HEK293 (cell line): Measurements from ENCODE around the gene CRMP1.
A peak's percentile ranks its signal among the peaks of the same experiment; 100 is the strongest.

Experiments
- CTCF ChIA-PET: fragments of 350-600 bp; formaldehyde crosslinking; extraction: SDS; loops from one replicate; lab custom pipeline; 2021; ENCODE audit warnings: antibody characterized with exemption; lab: Yijun Ruan, JAX
- POLR2A ChIA-PET: fragments of 300-600 bp; formaldehyde crosslinking; extraction: SDS; loops from one replicate; lab custom pipeline; 2020; ENCODE audit warnings: antibody characterized with exemption, inconsistent platforms; lab: Yijun Ruan, JAX
- H3K27ac ChIP-seq: fragments of 200-500 bp; sonication (Bioruptor generic); 2 replicates; pipeline ENCODE4 v1.5.1; 2014; ENCODE audit warnings: low read depth, low read length, control low read depth, inconsistent platforms; ENCODE audit errors: extremely low read depth
- H3K36me3 ChIP-seq, 2 experiments: fragments of 200-500 bp in 1 of 2; sonication (Bioruptor generic) in 1 of 2; 1 replicate in 1 of 2; 2 replicates in 1 of 2; pipeline ENCODE4 v1.5.1; 2014 to 2017; ENCODE audit warnings: inconsistent platforms in 2 of 2, low read length in 2 of 2; ENCODE audit not compliant: control insufficient read depth in 2 of 2, insufficient read depth in 1 of 2
- H3K4me1 ChIP-seq: fragments of 200-500 bp; sonication (Bioruptor generic); 2 replicates; pipeline ENCODE4 v1.5.1; 2014; ENCODE audit warnings: mild to moderate bottlenecking, low read length, inconsistent platforms; ENCODE audit not compliant: control insufficient read depth, insufficient read depth
- H3K4me3 ChIP-seq: 2 replicates; pipeline ENCODE4 v1.5.1; 2011; ENCODE audit warnings: low read depth, mild to moderate bottlenecking, control low read depth, low read length, moderate library complexity
- H3K9me3 ChIP-seq: fragments of 200-500 bp; sonication (Bioruptor generic); 2 replicates; pipeline ENCODE4 v1.5.1; 2014; ENCODE audit warnings: low read depth, low read length, inconsistent platforms; ENCODE audit not compliant: control insufficient read depth, insufficient read depth
- OSR2 ChIP-seq: fragments of 450-650 bp; formaldehyde crosslinking; IDR thresholded peaks from 2 replicates; pipeline ENCODE4 v1.5.1; 2016; ENCODE audit warnings: missing biosample characterization, missing genetic modification characterization
- PBX3 ChIP-seq: sonication (generic); formaldehyde crosslinking; IDR thresholded peaks from 2 replicates; pipeline ENCODE4 v1.8.1; 2022; ENCODE audit warnings: mild to moderate bottlenecking, moderate library complexity, missing genetic modification reagents
- SALL2 ChIP-seq: fragments of 450-650 bp; formaldehyde crosslinking; IDR thresholded peaks from 2 replicates; pipeline ENCODE4 v1.5.0; 2017; ENCODE audit warnings: missing biosample characterization, mild to moderate bottlenecking, missing genetic modification characterization, borderline replicate concordance
- SCRT2 ChIP-seq: fragments of 450-650 bp; formaldehyde crosslinking; IDR thresholded peaks from 2 replicates; pipeline ENCODE4 v1.5.1; 2016; ENCODE audit warnings: missing biosample characterization, missing genetic modification characterization
- SETDB1 ChIP-seq: IDR thresholded peaks from one replicate; pipeline ENCODE4 v1.6.1; 2017; ENCODE audit warnings: mild to moderate bottlenecking, low read length, moderate library complexity, mixed read lengths; ENCODE audit not compliant: insufficient read length
- TSHZ1 ChIP-seq: fragments of 450-650 bp; formaldehyde crosslinking; IDR thresholded peaks from 2 replicates; pipeline ENCODE4 v1.5.1; 2016; ENCODE audit warnings: missing biosample characterization, missing genetic modification characterization, borderline replicate concordance
- ZBTB1 ChIP-seq: fragments of 450-650 bp; formaldehyde crosslinking; IDR thresholded peaks from 2 replicates; pipeline ENCODE4 v1.5.1; 2016; ENCODE audit warnings: missing biosample characterization, missing genetic modification characterization
- ZFP37 ChIP-seq: fragments of 450-650 bp; formaldehyde crosslinking; IDR thresholded peaks from 2 replicates; pipeline ENCODE4 v1.5.1; 2016; ENCODE audit warnings: missing biosample characterization, missing genetic modification characterization
- ZIC2 ChIP-seq: fragments of 450-650 bp; formaldehyde crosslinking; IDR thresholded peaks from 2 replicates; pipeline ENCODE4 v1.5.1; 2016; ENCODE audit warnings: missing biosample characterization, missing genetic modification characterization
- ZNF112 ChIP-seq: fragments of 450-650 bp; formaldehyde crosslinking; IDR thresholded peaks from 2 replicates; pipeline ENCODE4 v1.5.0; 2017; ENCODE audit warnings: missing biosample characterization, missing genetic modification characterization
- ZNF133 ChIP-seq: fragments of 450-650 bp; formaldehyde crosslinking; IDR thresholded peaks from 2 replicates; pipeline ENCODE4 v1.5.1; 2016; ENCODE audit warnings: missing biosample characterization, missing genetic modification characterization
- ZNF16 ChIP-seq: fragments of 450-650 bp; formaldehyde crosslinking; IDR thresholded peaks from 2 replicates; pipeline ENCODE4 v1.5.1; 2016; ENCODE audit warnings: low read depth, missing biosample characterization, missing genetic modification characterization
- ZNF239 ChIP-seq: fragments of 450-650 bp; formaldehyde crosslinking; IDR thresholded peaks from 2 replicates; pipeline ENCODE4 v1.5.1; 2016; ENCODE audit warnings: missing biosample characterization, missing genetic modification characterization
- ZNF274 ChIP-seq, 2 experiments: fragments of 200-500 bp in 1 of 2; fragments of 450-650 bp in 1 of 2; sonication (Bioruptor generic) in 1 of 2; formaldehyde crosslinking in 1 of 2; IDR thresholded peaks; 2 replicates each; pipeline versions ENCODE4 v1.5.1 to v1.6.1; 2014 to 2016; ENCODE audit warnings: borderline replicate concordance in 1 of 2, inconsistent platforms in 1 of 2, low read length in 1 of 2, missing biosample characterization in 1 of 2, missing genetic modification characterization in 1 of 2
- ZNF280D ChIP-seq: fragments of 450-650 bp; formaldehyde crosslinking; IDR thresholded peaks from 2 replicates; pipeline ENCODE4 v1.5.1; 2016; ENCODE audit warnings: missing biosample characterization, missing genetic modification characterization
- ZNF404 ChIP-seq: fragments of 450-650 bp; formaldehyde crosslinking; IDR thresholded peaks from 2 replicates; pipeline ENCODE4 v1.5.1; 2017; ENCODE audit warnings: missing biosample characterization, missing genetic modification characterization
- ZNF558 ChIP-seq: fragments of 450-650 bp; formaldehyde crosslinking; IDR thresholded peaks from 2 replicates; pipeline ENCODE4 v1.5.1; 2016; ENCODE audit warnings: missing biosample characterization, missing genetic modification characterization
- ZNF610 ChIP-seq: fragments of 450-650 bp; formaldehyde crosslinking; IDR thresholded peaks from 2 replicates; pipeline ENCODE4 v1.5.1; 2016; ENCODE audit warnings: missing biosample characterization, missing genetic modification characterization, borderline replicate concordance
- ZNF629 ChIP-seq: fragments of 450-650 bp; formaldehyde crosslinking; IDR thresholded peaks from 2 replicates; pipeline ENCODE4 v1.5.1; 2017; ENCODE audit warnings: missing biosample characterization, missing genetic modification characterization
- ZNF701 ChIP-seq: fragments of 450-650 bp; formaldehyde crosslinking; IDR thresholded peaks from 2 replicates; pipeline ENCODE4 v1.5.1; 2016; ENCODE audit warnings: missing biosample characterization, missing genetic modification characterization
- ZNF830 ChIP-seq: fragments of 450-650 bp; IDR thresholded peaks from 2 replicates; pipeline ENCODE4 v1.5.0; 2018; ENCODE audit warnings: missing biosample characterization, missing genetic modification characterization, low read depth, mild to moderate bottlenecking, moderate library complexity
- TF ChIP-seq, protein P1 (sequence below): fragments of 450-650 bp; formaldehyde crosslinking; IDR thresholded peaks from 2 replicates; pipeline ENCODE4 v1.5.1; 2017; ENCODE audit warnings: missing biosample characterization, missing genetic modification characterization

The CRMP1 gene

GRCh38 chr4:5781691-5782090, 111.2 kb downstream of the CRMP1 start (continued):
- no peak for TF ChIP-seq SALL2 (tag by site-specific recombination)
- TF ChIP-seq TSHZ1 (tag by site-specific recombination), result no peak
- TF ChIP-seq ZNF239 (tag by site-specific recombination), result no peak
- no peak for TF ChIP-seq ZIC2 (tag by site-specific recombination)

DNA sequence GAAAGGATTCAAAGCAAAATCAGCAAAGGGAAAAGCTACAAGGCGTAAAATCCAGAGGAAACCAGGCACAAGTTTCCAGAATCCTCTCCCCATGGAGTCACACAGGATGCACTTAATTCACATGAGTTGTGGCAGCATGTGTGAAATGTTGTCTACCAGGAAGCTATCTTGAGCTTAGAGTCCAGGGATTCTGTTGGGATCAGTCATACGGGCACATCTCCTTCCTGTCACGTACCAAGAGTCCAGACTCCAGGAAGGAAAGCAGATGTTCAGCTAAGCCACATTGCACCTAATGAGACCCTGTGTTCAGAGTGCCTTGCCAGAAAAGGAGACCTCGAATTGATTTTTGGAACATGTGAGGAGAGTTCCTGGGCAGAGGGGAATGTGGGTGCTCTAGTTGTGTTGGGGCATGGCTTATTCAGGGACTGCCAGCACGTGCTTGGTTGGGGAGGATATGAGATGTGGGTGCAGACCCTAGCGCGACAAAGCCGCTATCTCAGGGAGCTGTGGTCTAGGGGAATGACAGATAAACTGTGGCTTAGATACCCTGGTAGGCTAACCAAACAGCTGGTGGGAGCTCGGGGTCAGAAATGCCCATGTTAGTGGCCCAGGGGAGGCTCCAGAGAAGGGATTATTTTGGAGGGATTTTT, 111.9 kb downstream of the CRMP1 start:
- CTCF ChIA-PET, result interaction anchor here (0.8 kb wide), 1 partner anchor 155 kb away, joined by 3 read pairs; no protein-coding TSS in a partner anchor
- Histone ChIP-seq H3K9me3 (no peaks in the 10 kb centered on the region), H3K4me3 (no peak overlapping the region), H3K27ac (no peak overlapping the region)
- TF ChIP-seq ZNF830 (tag by site-specific recombination), result no peak
- no peak for TF ChIP-seq ZNF701 (tag by site-specific recombination)
- TF ChIP-seq ZNF16 (tag by site-specific recombination), result no peak
- TF ChIP-seq ZNF610 (tag by site-specific recombination), result no peak
- no peak for TF ChIP-seq ZNF112 (tag by site-specific recombination)
- TF ChIP-seq, all 188 proteins: peak for 0
- Histone ChIP-seq H3K36me3 (peaks cover 0 to 33% of the 10 kb centered on the region in 2 experiments; a peak in 1 of 3 replicates), H3K4me1 (no peaks in the 10 kb centered on the region)
- POLR2A ChIA-PET, result no interaction called here

DNA sequence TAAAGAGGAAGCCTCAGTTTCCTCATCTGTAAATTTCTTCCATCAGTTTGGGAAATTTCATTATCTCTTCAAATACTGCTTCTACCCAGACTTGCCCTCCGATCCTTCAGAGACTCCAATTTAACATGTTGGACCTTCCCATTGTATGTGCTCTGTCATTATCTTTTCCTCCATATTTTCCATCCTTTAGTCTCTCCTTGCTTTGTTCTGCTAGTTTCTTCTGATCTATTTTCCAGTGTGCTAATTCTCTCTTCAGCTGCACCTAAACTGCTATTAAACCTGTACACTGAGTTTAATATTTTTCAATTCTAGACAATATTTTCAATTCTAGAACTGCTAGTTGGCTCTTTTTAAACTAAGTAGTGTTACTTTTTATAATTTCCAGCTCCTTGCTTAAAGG, 116.4 kb downstream of the CRMP1 start:
- H3K36me3 ChIP-seq, result peaks cover 0 to 9% of the 10 kb centered on the region in 2 experiments; a peak in 1 of 3 replicates
- TF ChIP-seq ZFP37 (tag by site-specific recombination) (no peak), ZNF404 (tag by site-specific recombination) (no peak), SETDB1 (peak; percentile 63), ZNF274 (IDR thresholded peaks at IDR 0.05; ENCODE audit: low read length) (no peak), ZNF274 (tag by site-specific recombination; IDR thresholded peaks at IDR 0.05; ENCODE audit: borderline replicate concordance) (no peak), SCRT2 (tag by site-specific recombination) (no peak), ZBTB1 (no peak), OSR2 (no peak), ZNF558 (tag by site-specific recombination) (no peak), ZNF133 (tag by site-specific recombination) (peak; percentile 95), PBX3 (no peak), ZNF629 (tag by site-specific recombination) (no peak), ZNF239 (tag by site-specific recombination) (no peak), ZNF701 (tag by site-specific recombination) (no peak), ZNF280D (0 out of 2 replicates have a peak, but pooled peaks have one; percentile 54)
- TF ChIP-seq, protein P1, sequence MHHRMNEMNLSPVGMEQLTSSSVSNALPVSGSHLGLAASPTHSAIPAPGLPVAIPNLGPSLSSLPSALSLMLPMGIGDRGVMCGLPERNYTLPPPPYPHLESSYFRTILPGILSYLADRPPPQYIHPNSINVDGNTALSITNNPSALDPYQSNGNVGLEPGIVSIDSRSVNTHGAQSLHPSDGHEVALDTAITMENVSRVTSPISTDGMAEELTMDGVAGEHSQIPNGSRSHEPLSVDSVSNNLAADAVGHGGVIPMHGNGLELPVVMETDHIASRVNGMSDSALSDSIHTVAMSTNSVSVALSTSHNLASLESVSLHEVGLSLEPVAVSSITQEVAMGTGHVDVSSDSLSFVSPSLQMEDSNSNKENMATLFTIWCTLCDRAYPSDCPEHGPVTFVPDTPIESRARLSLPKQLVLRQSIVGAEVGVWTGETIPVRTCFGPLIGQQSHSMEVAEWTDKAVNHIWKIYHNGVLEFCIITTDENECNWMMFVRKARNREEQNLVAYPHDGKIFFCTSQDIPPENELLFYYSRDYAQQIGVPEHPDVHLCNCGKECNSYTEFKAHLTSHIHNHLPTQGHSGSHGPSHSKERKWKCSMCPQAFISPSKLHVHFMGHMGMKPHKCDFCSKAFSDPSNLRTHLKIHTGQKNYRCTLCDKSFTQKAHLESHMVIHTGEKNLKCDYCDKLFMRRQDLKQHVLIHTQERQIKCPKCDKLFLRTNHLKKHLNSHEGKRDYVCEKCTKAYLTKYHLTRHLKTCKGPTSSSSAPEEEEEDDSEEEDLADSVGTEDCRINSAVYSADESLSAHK, result no peak
- TF ChIP-seq, all 188 proteins: peak for 3
- Histone ChIP-seq H3K4me3 (no peak overlapping the region), H3K4me1 (no peaks in the 10 kb centered on the region), H3K9me3 (no peaks in the 10 kb centered on the region), H3K27ac (no peak overlapping the region)
- ChIA-PET CTCF (no interaction called here), POLR2A (no interaction called here)
